Endothelial cell (in vitro differentiated cells): Measurements from ENCODE around the gene CFAP99. TPM values are rescaled to one million over a fixed set of nuclear protein-coding genes. Genes with fewer than 3 reads are reported as not detected.

Source experiments
- DNase-seq: peaks from one replicate; pipeline ENCODE4 v3.0.0; 2021; ENCODE audit warnings: low spot score
- H3K27ac Mint-ChIP-seq: one replicate; pipeline ENCODE4 v1.8.0; 2021; ENCODE audit warnings: mixed read lengths, inconsistent platforms; ENCODE audit not compliant: unreplicated experiment
- H3K27me3 Mint-ChIP-seq: one replicate; pipeline ENCODE4 v1.8.0; 2021; ENCODE audit warnings: mild to moderate bottlenecking, moderate library complexity, mixed read lengths, inconsistent platforms; ENCODE audit not compliant: unreplicated experiment
- H3K36me3 Mint-ChIP-seq: one replicate; pipeline ENCODE4 v1.8.0; 2021; ENCODE audit warnings: mild to moderate bottlenecking, low read depth, mixed read lengths, inconsistent platforms; ENCODE audit not compliant: unreplicated experiment
- H3K4me1 Mint-ChIP-seq: one replicate; pipeline ENCODE4 v1.8.0; 2021; ENCODE audit warnings: mild to moderate bottlenecking, mixed read lengths, inconsistent platforms; ENCODE audit not compliant: unreplicated experiment
- H3K4me3 Mint-ChIP-seq: one replicate; pipeline ENCODE4 v1.8.0; 2021; ENCODE audit warnings: mild to moderate bottlenecking, mixed read lengths, inconsistent platforms; ENCODE audit not compliant: unreplicated experiment
- H3K9me3 Mint-ChIP-seq: one replicate; pipeline ENCODE4 v1.8.0; 2021; ENCODE audit warnings: mixed read lengths, inconsistent platforms; ENCODE audit not compliant: unreplicated experiment
- CTCF ChIP-seq: fragments of 200-600 bp; sonication (generic); IDR thresholded peaks from one replicate; pipeline ENCODE4 v1.5.0; 2021; ENCODE audit warnings: antibody characterized with exemption; ENCODE audit not compliant: unreplicated experiment
- total RNA-seq: library from RNA; stranded (reverse); fragmentation: NEBNext Ultra II Directional; extraction: Animal tissue kit (Norgen Biotek cat#: 25700); gene quantifications from one replicate; pipeline ENCODE4 v1.2.1, GENCODE V29; 2021; ENCODE audit not compliant: unreplicated experiment

CFAP99 gene
- total RNA-seq, 1 donor from 2014 or later, result not detected

- peaks cover 25% of the 10 kb centered on the region for H3K36me3 Mint-ChIP-seq
- H3K9me3 Mint-ChIP-seq, result no peaks in the 10 kb centered on the region
- H3K4me3 Mint-ChIP-seq, result peak overlapping the region; percentile 19
- no peaks in the 10 kb centered on the region for H3K4me1 Mint-ChIP-seq
- DNase-seq, result no peak
- no peaks in the 10 kb centered on the region for H3K27me3 Mint-ChIP-seq
- H3K27ac Mint-ChIP-seq, result no peak overlapping the region
- TF ChIP-seq CTCF, result no peak
These were observed 82.4 kb downstream of the CFAP99 start for GRCh38 chr4:2501034-2501594.

- Mint-ChIP-seq H3K36me3 (peaks cover 29% of the 10 kb centered on the region), H3K4me3 (no peak overlapping the region), H3K27ac (no peak overlapping the region), H3K27me3 (no peaks in the 10 kb centered on the region), H3K4me1 (peaks cover 10% of the 10 kb centered on the region), H3K9me3 (no peaks in the 10 kb centered on the region)
- no peak for DNase-seq
- TF ChIP-seq CTCF, result no peak
These were observed 85.1 kb downstream of the CFAP99 start for GRCh38 chr4:2503809-2504208.

- peaks cover 30% of the 10 kb centered on the region for H3K36me3 Mint-ChIP-seq
- H3K27ac Mint-ChIP-seq, result peak overlapping the region; percentile 12
- peaks cover 10% of the 10 kb centered on the region for H3K4me1 Mint-ChIP-seq
- H3K9me3 Mint-ChIP-seq, result no peaks in the 10 kb centered on the region
- H3K4me3 Mint-ChIP-seq, result no peak overlapping the region
- DNase-seq, result no peak
- H3K27me3 Mint-ChIP-seq, result peaks cover under 1% of the 10 kb centered on the region
- no peak for TF ChIP-seq CTCF
These were observed 88.5 kb downstream of the CFAP99 start for GRCh38 chr4:2507259-2507658.

GRCh38 chr4:2507855-2508254 is 89.1 kb downstream of the CFAP99 start:
- no peak for TF ChIP-seq CTCF
- Mint-ChIP-seq H3K4me1 (peaks cover 10% of the 10 kb centered on the region), H3K27ac (no peak overlapping the region), H3K27me3 (peaks cover 2% of the 10 kb centered on the region), H3K36me3 (peaks cover 31% of the 10 kb centered on the region), H3K9me3 (no peaks in the 10 kb centered on the region), H3K4me3 (no peak overlapping the region)
- DNase-seq, result no peak

GRCh38 chr4:2510351-2511259 is 91.8 kb downstream of the CFAP99 start:
- TF ChIP-seq CTCF, result no peak
- Mint-ChIP-seq H3K4me1 (peaks cover 10% of the 10 kb centered on the region), H3K36me3 (peaks cover 42% of the 10 kb centered on the region), H3K9me3 (no peaks in the 10 kb centered on the region), H3K27ac (peak overlapping the region; percentile 36), H3K4me3 (no peak overlapping the region), H3K27me3 (peaks cover 3% of the 10 kb centered on the region)
- no peak for DNase-seq
